ENCODE measurements around the gene RING1.

Gene RING1

DNA sequence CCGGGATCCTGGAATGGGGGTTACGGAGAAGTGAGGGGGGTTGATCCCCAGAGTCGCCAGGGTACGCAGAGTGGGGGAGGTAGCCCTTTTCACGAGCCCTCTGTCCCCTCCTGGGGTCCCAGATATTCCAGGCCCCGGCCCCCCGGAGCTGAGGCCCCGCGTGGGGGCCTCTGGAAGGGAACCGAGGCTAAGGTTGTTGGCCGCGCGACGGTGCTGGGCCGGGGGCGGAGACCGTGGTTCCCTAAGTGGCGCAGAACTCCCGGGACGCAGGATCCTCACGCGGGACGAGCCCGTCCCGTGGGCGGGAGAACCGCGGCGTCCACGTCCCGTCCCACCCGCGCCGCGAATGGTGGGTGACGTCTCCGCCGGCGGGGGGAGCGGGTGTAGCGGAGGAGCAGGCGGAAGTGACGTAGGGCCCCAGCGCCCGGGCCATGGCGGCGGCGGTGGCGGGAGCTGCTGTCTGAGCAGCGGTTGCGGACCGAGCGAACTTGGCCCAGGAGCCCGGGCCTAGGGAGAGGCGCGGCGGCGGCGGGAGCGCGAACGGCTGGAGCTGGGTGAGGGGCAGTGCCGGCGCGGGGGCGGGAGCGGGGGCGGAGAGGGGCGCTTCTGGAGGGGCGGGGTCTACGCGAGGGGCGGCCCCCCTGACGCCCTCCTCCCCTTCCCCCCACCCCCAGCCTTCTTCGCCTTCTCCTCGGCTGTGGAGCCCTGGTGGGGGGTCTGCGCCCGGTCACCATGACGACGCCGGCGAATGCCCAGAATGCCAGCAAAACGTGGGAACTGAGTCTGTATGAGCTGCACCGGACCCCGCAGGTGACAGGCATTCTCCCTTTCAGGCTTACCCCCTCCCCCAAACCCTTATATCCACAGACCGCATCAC, at the start of gene RING1:
RING1 (plus strand) TSS at position 410 of the 877 bp plus-strand sequence; CDS start at position 733, 323 bp downstream.
- DNase-seq (ENCODE audit: low spot score) = peak; percentile 80

DNA sequence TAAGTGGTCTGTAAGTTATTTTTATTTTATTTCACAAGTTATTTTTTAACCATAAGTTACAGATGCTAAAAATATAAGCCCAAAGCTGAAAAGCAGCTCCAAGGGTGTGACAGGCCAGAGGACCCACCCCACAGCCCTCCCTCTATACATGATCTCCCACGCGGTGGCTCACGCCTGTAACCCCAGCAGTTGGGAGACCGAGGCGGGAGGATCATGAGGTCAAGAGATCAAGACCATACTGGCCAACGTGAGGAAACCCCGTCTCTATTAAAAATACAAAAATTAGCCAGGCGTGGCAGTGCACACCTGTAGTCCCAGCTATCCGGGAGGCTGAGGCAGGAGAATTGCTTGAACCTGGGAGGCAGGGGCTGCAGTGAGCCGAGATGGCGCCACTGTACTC, 48.2 kb upstream of the RING1 start:
- DNase-seq (ENCODE audit: low spot score) = no peak

DNA sequence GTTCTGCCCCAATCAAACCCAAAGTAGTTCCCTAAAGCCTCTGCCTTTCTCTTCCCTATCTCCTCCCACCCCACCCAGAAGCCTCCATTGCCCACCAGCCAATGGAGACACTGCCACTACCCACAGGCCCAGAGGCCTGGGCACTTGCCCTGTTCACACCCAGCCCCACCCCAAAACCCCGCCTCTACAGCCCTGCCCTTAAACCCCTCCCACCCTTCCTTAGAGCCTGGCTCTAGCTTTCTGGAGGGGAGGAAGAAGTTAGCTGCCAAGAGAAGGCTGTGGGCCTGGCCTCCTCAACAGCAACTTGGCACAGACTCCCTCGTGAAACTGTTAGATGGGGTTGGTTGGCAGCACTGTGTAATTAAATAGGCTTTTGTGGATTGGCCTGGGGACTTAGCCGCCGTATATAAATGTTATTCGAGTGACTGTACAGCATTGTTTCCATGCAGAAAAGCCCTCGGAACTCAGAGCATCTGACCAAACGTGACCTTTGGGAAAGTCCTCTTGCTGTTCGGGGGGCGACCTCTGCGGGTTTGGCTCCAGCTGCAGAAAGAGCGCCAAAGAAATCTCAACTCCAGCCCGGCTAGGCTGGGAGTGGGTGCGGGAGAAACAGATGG, 47.5 kb upstream of the RING1 start:
- DNase-seq (ENCODE audit: low spot score) = peak; percentile 71

DNA sequence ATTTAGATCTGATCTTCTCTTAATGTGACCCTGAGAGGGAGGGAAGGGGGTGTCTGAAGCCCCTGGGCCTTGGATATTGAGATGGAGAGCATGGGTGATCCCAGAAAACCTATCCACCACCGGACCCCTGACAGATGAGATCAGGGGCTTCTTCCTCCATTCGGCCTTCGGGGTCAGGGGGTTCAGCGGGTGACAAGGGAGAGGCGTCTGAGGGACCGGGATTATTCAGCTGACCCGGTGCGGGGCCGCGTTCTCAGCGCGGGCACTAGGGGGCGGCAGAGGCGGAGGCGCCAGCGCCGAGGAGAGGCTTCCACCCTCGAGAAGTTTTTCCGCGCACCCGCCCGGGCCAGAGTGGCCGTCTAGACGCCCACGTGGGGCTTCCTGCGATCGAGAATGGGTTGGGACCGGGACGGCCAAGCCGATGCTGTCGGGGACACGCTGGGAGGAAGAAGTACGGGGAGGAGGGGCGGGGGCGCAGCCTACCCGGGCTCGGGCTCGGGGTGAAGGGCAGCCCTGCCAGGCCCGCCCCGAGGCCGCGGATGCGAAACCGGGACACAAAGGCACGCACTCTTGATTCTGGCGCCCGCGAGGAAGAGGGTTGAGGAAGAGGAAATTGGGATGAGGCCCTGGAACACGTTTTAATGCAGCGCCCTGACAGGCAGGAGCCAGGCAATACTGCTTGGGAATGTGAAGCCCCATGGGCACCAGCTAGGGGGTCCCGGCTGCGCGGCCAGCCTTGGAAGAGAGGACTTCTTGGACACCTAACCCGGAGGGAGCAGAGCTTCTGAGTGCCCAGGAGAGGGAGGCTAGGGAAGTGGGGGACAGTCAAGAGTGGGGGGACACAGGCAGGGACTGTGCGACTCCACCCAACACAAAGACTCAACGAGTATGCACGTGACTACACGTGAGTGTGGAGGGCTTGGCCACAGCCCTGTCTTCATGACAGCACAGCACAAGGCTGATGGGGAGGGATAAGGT, 46.7 kb upstream of the RING1 start:
- peak; percentile 76 for DNase-seq (ENCODE audit: low spot score)

DNA sequence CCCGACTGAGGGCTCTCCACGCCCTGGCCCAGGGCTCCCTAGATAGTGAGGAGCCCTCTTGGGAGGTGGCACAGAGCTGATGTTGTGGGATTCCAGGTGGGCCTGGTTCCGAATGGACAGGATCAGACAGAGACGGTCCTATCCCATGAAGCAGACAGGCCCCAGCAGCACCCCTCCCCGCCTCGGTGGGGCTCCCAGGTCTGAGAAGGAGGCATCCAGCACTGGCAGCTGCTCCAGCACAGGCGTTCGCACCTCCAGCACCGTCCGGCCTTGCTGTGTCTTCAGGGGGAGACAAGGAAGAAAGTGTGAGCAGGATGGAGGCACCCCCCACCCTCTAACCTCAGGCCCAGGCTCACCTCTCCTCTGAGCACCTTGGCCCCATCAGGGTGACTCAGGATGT, 44.8 kb upstream of the RING1 start:
- no peak for DNase-seq (ENCODE audit: low spot score)

DNA sequence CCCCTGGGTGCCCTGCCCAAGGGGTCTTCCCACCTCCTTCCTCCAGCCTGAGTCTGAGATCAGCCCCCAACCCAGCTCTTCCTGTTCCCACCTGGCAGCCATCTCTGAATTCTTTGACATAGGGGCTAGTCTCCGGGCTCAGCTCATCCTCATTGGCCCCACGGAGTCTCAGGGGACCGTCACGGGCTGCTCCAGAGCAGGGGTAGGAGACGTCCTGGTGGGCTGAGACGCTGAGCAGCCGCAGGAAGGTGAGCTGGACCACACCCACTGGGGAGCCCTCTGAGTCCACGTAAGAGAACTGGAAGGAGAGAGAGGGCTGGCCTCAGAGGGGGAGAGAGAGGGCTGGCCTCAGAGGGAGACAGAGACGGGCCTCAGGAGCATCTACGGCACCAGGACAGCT, 44.1 kb upstream of the RING1 start:
- DNase-seq (ENCODE audit: low spot score) = no peak

DNA sequence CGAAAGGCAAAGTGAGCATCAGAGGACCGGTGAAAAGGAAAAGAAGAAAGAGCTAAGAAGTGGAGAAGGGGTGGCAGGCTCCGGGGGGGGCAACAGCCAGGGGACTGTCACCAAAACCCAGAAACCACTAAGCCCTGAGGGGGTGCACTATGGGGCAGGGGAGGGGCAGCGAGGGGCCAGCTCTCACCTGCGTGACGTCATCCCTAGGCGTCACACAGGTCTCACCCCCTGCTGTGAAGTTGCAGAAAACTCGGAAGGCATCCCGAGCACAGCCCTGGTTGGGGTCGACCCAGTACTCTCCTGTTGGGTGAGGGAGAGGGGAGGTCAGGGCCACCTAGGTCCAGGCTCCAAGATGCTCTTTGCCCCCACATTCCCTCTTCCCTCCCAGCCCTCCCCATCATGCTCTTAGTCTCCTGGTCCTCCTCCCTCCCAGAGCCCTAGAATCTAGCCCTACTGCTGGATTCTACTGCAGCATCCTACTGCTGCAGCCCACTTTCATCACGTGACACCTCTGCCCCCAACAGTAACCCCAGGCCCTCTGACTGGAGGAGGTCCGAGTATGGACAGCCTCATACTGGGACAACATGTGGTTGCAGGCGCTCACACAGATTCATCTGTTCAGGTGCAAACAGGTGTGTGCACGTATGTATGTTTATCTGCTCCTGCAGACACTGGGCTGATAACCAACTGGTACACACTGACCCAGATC, 43.5 kb upstream of the RING1 start:
- no peak for DNase-seq (ENCODE audit: low spot score)

DNA sequence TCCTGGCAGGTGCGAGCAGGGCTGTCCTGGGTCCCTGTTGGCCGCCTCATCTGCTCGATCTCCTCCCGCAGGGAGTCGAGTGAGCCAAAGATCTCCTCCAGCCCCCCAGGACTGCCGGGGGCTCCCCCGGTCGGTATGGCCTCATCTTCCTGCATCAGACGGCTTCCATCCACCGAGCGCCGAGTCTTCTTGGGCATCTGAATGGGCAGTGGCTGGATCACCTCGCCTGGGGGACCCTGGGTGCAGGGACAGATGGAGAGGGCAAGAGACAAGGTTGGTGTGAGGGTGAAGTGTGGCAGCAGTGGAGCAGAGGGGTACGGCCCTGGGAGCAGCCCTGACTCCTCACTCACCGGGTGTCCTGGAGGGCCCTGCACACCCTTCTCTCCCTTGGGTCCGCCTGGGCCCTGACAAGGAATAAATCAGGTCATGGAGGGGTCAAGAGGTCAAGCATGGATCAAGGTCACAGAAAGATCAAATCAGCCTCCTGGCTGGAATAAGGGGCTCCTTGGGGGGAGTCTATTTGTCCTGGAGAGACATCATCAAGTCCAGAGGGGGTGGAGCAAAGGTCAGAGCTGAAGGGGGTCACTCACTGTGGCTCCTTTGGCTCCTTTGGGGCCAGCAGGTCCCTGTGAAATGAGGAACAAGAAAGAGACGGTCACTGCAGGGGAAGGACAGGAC, 42.6 kb upstream of the RING1 start:
- no peak for DNase-seq (ENCODE audit: low spot score)

DNA sequence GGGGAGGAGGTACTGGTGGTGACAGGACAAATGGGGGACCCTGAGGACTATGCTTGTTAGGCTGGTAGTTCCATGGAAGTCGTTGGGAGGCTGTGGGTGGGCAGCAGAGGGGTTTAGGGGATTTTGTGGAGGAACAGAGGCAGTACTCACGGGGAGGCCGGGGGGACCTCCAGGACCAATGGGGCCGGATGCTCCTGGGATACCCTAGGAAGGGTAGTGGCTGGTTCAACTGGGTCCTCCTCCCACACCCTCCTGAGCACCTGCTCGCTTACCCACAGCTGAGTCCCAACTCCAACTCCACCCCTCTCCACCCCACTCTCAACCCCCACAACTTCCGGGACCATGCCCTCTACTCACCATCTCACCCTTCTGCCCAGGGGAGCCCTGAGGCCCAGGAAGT, 41.9 kb upstream of the RING1 start:
- no peak for DNase-seq (ENCODE audit: low spot score)

DNA sequence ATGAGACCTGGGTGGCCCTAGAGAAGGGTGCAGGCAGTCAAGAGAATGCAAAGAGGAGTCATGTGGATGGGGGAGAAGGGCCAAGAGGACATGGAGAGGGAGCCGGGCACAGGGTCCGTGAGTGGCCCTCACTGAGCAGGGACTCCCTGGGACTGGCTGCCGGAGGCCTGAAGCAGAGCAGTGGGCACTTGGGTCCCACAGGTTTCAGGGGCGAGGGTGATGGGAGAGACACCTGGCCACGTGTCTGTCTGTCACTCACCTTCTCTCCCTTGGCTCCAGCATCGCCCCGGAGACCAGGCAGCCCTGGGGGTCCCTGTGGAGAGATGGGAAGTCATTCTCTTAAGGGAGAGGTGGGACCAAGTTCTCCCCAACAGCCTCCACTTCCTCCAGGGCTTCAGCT, 41.5 kb upstream of the RING1 start:
- DNase-seq (ENCODE audit: low spot score) = no peak

DNA sequence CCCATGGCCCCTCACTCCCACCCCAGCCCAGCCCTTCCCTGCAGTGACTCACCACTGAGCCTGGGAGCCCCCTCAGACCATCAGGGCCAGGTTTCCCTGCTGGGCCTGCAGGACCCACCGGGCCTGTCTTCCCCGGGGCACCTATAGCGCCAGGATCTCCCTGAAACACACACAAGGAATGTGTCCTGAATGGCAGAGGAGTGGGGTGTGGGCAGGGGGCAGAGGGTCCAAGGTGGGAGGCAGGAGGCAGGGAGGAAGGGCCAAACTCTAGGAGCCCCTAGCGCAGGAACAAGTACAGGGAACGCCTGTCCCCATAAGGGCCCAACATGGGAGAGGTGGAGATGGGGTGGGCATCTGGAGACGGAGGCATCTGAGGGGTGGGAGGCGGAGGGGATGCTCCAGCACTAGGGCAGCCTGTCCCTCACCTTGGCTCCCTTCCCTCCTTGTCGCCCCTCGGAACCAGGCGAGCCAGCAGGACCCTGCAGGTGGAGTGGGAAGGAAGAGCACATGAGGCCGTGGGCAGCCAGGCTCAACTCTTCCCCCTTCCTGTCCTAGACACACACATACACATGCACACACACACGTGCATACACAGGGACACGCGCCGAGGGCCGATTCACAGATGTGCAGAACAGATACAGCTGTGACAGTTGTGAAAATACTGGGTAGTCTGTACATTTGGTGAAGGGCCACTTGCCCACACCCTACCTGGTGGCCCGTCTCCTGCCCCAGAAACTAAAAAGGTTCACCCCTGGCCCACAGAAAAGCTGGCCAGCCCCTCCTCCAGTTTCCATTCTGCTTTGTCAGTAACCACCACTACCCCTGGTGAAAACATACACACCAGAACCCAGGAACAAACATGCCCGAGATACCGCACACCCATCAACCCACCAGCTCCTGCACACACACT, 40.7 kb upstream of the RING1 start:
- no peak for DNase-seq (ENCODE audit: low spot score)

DNA sequence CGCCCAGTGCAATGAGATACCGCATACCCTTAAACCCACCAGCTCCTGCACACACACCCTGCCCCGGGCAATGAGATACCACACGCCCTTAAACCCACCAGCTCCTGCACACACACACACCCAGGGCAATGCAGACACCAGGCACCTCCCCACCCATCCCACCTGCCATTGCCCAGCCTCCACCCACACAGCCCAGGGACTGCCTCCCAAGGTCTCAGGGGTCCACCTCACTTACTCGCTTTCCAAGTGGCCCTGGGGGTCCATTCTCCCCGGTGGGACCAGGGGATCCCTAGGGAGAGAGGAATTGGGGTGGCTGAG, 40.1 kb upstream of the RING1 start:
- no peak for DNase-seq (ENCODE audit: low spot score)

DNA sequence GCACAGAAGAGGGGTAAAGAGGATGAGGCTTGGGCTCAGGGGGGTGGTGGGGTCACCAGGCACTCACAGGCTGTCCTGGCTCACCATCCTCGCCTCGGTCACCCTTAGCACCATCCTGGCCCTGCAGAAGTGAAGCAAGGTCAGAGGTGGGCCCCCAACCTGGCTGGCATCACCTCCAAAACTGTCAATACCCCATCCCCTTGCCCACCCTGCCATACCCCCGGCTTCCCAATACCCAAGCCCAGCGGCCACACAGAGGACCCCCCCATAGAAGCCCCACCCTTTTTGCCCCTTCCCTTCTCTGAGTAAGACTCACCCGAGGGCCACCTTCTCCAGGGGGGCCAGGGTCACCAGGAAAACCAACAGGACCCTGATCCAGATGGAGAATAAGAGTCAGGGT, 39.7 kb upstream of the RING1 start:
- DNase-seq (ENCODE audit: low spot score) = no peak

DNA sequence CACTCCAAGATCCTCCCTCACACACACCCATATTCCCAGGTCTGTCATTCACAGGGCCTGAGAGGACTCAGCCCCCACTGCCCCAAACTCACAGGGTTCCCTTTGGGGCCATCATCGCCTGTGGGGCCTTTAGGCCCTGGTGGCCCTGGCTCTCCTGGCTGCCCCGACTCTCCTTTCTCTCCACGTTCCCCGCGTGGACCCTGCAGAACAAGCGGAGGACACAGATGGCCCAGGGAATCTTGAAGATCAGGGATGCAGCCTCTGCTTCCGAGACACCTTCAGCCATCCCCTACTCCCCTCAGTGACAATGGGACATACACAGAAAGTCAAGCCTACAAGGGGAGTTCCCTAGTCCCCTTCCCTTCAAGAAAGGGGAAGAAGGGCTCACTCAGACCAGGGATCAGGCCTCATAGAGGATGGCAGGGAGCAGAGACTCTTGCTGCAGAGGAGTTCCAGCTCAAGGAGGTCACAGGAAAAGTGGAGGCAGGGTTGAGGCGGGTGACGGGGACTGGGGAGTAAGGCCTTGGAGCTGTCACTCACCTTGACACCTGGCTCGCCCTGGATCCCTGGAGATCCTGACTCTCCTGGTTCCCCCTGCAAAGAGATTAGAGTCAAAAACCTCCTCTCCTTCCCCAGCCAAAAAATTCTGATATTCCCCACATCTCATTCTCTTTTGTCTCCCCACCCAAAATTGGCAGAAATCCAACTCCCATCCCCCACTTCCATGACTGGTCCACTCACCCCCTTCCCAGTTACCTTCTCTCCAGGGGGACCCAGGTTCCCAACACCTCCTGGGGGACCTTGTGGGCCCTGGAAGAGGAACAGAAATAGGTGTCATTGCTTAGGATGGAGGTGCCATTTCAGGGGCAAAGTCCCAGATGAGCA, 38.8 kb upstream of the RING1 start:
- no peak for DNase-seq (ENCODE audit: low spot score)

DNA sequence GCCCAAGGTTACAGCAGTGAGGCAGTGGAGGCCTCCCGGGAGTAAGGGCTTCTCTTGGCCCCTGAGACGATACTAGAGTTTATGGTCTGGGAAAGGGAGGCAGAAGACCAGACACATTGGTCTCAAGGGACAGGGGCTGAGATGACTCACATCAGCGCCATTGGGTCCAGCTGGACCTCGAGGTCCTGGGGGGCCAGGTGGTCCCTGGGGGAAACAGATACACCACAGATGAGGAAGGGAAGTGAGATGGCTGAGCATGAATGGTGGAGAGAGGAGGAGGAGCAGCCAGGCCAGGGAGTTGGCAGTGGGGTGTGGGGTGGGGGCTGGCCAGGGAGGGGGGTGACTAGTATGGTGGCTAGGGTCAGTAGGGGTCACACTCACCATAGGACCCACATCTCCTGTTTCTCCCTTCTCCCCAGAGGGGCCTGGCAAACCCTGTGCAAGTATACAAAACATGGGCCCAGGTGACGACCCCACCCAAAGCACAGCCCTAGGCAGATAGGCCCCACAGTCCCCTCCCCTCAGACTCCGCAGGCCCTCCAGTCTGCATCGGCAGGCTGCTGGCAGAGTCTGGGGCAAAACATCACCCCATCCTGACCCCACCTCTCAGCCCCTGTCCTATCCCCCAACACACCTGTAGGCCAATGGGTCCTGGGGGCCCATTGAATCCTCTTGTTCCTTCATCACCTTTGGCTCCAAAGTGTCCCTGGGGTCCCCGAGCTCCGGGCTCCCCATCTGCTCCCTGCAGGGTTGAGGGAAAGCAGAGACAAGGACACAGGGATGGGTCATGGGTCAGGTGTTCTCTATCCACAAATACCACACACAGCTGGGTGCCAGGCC, 37.9 kb upstream of the RING1 start:
- DNase-seq (ENCODE audit: low spot score) = no peak

DNA sequence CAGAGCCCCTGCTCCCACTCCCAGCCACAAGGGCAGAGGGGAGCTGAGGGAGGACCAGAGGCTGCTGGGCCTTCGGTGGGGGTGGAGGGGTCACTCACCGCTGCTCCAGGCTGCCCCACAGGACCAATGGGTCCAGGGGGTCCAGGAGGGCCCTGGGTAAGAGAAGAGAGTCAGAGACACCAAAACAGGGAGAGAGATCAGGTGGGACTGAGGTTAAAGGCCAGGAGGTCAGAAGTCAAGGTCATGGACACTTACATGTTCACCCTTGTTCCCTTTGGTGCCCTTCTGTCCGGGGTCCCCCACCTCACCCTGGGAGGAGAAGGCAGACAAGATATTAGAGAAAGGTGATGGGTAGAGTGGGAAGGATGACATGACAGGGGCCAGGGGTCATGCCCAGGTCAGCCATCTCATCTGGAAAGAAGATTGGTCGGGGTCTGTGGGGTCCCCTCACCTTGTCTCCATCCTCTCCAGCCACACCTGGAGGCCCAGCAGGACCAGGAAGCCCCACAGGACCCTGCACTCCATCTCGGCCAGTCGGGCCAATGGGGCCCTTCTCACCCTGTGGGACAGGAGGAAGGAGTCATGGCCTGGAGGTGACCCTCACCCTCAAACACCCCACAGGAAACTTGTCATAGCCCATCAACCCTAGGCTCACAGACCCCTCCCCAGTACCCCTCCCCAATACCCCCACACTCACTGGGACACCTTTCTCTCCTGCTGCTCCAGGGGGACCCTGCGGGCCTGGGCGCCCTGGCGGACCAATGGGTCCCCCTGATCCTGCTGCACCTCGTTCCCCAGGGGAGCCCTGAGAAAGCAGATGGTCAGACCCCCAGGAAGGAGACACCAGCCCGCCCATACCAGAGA, 37.1 kb upstream of the RING1 start:
- no peak for DNase-seq (ENCODE audit: low spot score)

All from LoVo (cell line).